ENCODE measurements around the gene TRUB1.

GRCh38 chr10:115018185-115018931 lies 80.4 kb downstream of the TRUB1 start:
- TF ChIP-seq EZH2 (IDR thresholded peaks at IDR 0.05; ENCODE audit: low read depth) (no peak), CTCF (conservative IDR thresholded peaks at IDR 0.05) (no peak)

All from PC-9 (cell line).